KOPT-K1 (cell line): ENCODE results near the gene EML4.
"Not testable (repeated sequence)": the region's sequence is repeated elsewhere in the genome, so short reads cannot be mapped to it uniquely, and the experiment has no call there.

ENCODE experiments used
- H3K27ac ChIP-seq: fragments of 200-600 bp; sonication (generic); 2 replicates; pipeline ENCODE4 v1.5.1; 2016; ENCODE audit warnings: antibody characterized with exemption, mild to moderate bottlenecking, low read depth, low read length; ENCODE audit not compliant: poor library complexity, severe bottlenecking
- H3K36me3 ChIP-seq: fragments of 200-600 bp; sonication (generic); 2 replicates; pipeline ENCODE4 v1.5.1; 2017; ENCODE audit warnings: antibody characterized with exemption, mild to moderate bottlenecking, low read length, moderate library complexity; ENCODE audit not compliant: insufficient read depth
- H3K9me3 ChIP-seq: fragments of 200-600 bp; sonication (generic); 2 replicates; pipeline ENCODE4 v1.5.1; 2017; ENCODE audit warnings: antibody characterized with exemption, low read length, mild to moderate bottlenecking; ENCODE audit not compliant: insufficient read depth, poor library complexity, severe bottlenecking

Gene EML4

DNA sequence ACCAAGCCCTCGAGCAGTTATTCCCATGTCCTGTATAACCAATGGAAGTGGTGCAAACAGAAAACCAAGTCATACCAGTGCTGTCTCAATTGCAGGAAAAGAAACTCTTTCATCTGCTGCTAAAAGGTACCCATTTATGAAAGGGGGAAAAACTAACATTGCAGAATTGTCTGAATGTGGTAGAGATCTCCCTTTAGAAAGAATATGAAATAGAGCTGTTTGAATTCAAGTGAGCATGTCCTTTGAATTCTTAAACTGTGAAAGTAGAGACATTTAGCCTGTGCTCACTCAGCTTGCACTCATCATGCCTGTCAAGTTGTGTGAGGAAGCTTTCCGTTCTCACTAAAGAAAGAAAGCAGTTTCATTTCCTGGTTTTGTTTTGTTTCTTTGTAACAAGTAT lies 87.4 kb downstream of the EML4 start:
- Histone ChIP-seq H3K36me3 (peaks cover 5% of the 10 kb centered on the region), H3K27ac (no peak overlapping the region), H3K9me3 (no peaks in the 10 kb centered on the region)

DNA sequence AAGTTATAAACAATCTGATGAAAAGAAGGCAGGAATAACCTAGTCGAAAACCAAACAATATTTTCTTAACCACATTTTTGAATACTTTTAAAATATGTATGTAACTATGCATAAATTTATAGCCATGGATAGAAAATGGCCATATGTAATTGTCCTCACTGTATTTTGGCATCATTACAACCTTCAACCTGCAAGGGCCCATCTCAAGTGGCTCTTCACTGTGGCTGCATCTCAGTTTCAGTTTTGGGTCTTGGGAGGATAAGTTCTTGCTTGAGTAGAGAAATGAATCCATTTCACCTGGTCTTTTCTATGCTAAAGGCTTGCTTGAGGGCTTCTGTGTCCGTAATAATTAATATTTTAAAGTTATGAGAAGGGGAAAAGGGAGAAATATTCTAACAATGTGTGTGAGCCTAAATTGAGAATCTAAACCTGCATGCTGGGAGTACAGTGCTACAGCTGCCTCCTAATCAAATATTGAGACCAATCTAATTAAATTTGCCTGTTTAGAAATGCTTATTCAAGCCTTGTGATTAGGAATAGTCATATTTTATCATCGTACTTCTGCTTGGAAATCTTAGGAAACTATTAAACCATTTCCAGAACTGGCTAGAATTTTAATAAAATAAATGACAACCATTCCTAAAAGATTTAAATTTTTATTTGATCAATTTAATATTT lies 92.5 kb downstream of the EML4 start:
- Histone ChIP-seq H3K36me3 (peaks cover 14% of the 10 kb centered on the region), H3K9me3 (no peaks in the 10 kb centered on the region), H3K27ac (no peak overlapping the region)

DNA sequence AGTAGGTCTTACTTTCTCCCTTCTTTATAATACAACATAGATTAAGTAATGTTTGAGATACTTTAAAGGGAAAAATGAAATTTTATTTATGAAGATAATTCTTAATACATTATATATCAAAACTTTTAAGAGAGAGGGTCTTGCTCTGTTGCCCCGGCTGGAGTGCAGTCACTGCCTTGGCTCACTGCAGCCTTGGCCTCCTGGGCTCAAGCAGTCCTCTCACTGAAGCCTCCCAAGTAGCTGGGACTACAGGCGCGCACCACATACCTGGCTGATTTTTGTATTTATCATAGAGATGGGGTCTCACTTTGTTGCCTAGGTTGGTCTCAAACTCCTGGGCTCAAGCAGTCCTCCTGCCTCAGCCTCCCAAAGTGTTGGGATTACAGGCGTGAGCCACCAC lies 97.1 kb downstream of the EML4 start:
- no peak overlapping the region for H3K27ac ChIP-seq
- no peaks in the 10 kb centered on the region for H3K9me3 ChIP-seq
- H3K36me3 ChIP-seq: peaks cover 9% of the 10 kb centered on the region; the same call in 1 of the 2 replicates

DNA sequence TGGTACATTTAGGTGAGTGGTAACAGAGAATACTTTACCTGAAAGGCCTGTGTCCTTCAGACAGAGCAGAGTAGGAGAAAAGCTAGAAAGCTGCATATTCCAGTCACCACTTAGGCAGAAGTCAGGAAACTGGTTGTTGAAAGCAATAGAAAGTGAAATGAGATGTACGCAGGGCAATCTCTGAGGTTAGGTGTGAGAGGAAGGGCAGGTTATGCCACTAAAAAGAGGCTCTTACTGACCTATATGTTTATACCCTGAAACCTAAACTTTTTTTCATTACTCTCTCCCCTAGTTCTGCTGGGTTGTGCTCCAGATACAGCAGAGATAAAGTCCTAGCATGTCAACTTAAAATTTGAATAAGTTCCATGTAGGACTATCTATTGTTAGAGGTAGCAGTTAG lies 98.4 kb downstream of the EML4 start:
- Histone ChIP-seq H3K36me3 (peaks cover 9% of the 10 kb centered on the region; the same call in 1 of the 2 replicates), H3K9me3 (no peaks in the 10 kb centered on the region), H3K27ac (no peak overlapping the region)

DNA sequence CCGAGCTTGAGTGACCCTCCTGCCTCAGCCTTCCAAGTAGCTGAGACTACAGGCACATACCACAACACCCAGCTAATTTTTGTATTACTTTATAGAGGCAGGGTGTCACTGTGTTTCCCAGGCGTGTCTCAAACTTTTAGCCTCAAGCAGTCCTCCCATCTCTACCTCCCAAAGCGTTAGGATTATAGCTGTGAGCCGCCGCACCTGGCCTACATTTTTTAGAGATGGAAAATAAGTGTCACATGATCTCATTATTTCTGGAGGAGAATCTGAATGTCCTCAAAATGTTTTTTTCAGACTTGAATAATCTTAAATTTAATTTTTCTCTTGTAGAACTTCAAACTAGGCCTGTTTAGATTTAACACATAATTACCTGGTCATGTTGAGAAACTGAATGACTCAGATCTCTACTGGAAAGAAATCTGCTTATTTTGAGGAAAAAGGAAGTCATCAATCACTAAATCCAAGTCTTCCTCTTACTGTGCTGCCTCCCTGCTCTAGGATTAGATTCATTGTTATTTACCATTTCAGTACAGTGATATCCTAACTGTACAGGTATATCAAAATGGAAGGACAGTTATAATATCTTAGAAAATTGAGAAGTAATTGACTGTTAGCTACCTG lies 99.5 kb downstream of the EML4 start:
- Histone ChIP-seq H3K27ac (no peak overlapping the region), H3K36me3 (peaks cover 8% of the 10 kb centered on the region; the same call in 1 of the 2 replicates), H3K9me3 (no peaks in the 10 kb centered on the region)

DNA sequence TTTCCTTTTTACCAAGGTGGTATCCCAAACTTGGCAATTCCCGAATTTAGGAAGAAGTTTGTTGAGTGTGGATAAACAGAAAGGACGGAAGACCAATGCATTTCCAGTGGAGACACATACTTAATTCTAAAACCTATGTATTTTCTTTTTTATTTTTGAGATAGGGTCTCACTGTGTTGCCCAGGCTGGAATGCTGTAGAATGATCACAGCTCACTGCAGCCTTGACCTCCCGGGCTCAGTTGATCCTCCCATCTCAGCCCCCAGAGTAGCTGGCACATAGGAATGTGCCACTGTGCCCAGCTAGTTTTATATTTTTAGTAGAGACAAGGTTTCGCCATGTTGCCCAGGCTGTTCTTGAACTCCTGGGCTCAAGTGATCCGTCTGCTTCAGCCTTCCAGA lies 101.6 kb downstream of the EML4 start:
- H3K36me3 ChIP-seq: no peaks in the 10 kb centered on the region; the same call in 1 of the 2 replicates
- H3K9me3 ChIP-seq: no peaks in the 10 kb centered on the region
- no peak overlapping the region for H3K27ac ChIP-seq

DNA sequence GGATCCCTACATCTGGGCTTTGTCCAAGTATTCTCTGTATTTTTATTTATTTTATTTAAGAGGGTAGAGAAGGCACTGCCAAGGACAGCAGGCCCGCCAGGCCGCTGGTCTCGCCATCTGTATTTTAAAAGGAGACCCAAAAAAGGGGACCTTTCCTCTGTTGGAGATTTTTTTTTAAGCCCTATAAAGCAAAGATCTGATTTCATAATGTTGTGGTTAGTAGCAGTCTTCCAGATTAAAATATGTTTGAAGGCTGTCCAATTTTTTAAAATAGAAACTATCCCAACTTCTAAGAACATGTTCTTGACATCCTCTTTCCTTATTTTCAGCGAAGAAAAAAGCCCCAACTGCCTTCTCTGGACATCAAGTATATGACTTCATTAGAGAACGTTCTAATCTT lies 102.1 kb downstream of the EML4 start:
- H3K27ac ChIP-seq, H3K36me3 ChIP-seq, H3K9me3 ChIP-seq: not testable (repeated sequence)

DNA sequence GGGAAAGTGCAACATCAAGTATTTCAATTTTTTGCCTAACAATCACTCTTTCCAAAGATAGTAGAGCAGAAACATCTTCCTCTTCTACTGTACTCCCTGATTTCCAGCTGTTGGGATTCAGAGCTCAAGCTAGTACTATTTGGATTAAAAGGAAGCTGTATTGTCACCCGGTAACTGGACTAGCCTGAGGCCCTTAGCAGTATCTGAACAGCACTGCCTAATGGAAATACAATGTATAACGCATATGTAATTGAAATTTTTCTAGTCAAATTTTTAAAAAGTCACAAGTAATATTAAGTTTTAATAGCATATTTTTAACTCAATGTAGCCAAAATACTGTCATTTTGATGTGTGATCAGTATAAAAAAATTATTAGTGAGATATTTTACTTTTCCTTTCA lies 105.7 kb downstream of the EML4 start:
- H3K9me3 ChIP-seq: no peaks in the 10 kb centered on the region
- no peaks in the 10 kb centered on the region; the same call in none of the 2 replicates for H3K36me3 ChIP-seq
- H3K27ac ChIP-seq: no peak overlapping the region

DNA sequence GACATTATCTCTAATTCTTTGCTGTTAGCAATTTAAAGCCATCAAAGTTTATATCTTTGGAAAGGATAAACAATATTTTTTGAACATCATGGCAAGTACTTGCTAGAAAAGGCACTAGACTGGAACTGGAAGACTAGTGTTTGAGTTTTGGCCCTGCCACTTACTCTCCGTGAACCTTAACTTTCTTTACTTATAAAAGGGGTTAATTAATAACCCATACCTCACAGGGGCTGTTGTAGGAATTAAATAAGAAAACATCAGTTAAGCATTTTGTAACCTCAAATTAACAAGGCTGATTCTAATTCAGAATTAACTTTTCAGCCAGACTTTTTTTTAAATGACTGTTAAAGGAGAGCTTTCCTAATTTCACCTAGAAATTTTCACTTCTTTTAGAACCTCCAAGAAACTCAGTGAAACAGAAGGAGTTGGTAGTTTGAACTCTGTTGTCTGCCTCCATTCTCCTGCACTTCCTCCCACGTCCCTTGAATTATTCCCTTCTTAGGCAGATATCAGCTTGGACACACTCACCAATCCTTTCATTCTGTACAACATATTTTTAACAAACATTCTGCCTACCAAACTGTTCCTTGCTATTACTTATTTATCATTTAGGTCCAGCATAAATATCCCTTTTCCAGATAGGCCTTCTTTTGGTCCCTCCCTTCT lies 112.4 kb downstream of the EML4 start:
- no peaks in the 10 kb centered on the region for H3K9me3 ChIP-seq
- peaks cover 25% of the 10 kb centered on the region for H3K36me3 ChIP-seq
- H3K27ac ChIP-seq: no peak overlapping the region

DNA sequence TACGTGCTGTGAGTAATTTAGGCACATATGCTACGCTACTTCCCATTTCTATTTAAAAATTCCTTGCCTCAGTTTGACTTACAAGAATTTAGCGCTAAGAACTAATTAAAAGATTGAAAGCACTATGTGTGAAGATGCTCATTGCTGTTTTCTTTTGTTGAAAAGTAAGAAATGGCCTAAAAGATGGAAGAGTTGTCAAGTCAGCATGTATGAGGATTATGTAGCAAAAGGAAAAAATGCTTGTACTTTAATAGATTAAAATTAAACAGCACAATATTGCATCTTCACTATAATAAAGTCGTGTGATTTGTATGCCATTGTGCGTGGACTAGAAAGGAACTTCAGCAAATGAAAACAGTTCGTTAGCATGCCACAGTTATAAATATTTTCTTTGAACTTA lies 114.9 kb downstream of the EML4 start:
- Histone ChIP-seq H3K9me3 (no peaks in the 10 kb centered on the region), H3K27ac (no peak overlapping the region), H3K36me3 (peaks cover 39% of the 10 kb centered on the region)

DNA sequence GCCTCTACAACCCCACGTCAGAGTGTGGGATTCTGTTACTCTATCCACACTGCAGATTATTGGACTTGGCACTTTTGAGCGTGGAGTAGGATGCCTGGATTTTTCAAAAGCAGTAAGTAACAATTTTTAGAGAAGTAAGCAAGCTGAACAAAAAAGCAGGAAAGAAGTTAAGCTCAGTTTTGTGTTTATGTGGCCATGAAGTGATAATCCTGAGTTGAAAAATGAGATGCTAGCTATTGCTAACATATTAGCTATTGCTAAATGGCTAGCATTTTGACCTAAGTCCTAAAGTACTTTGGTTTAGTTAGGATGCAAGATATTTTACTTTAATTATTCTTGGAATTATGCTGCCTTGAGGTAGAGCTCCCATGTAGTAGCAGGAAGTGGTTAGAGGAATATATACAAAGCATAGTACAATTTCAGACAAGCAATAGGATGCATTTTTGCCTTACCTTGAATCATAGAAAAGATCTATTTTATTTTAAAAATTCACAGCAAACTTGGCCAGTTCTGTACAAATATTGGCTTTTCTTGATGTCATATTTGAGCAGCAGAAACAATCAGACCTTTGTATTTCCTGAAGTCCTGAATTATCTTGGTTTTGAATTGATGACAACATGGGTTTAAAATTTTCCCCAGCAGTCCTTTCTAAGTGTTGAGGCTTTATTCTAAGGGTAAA lies 117.3 kb downstream of the EML4 start:
- H3K9me3 ChIP-seq: no peaks in the 10 kb centered on the region
- H3K27ac ChIP-seq: no peak overlapping the region
- peaks cover 37% of the 10 kb centered on the region for H3K36me3 ChIP-seq

DNA sequence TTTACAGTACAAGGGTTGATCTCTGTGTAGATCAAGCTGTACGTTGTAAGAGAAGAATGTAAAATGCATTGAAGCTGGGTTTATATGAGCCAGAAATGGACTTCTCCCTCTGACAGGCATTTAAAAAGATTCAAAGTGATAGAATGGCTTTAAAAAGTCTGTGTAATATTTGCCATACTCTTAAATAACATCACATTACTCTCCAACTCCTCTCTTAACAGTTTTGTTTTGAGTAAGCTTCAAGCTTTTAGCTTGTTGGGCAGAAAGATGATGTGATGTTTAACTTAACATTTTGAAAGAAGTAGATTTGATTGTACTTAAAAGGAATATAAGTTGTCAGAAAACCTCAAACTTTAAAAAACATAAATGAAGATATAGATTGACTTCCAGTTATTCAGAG lies 119.7 kb downstream of the EML4 start:
- H3K36me3 ChIP-seq: peaks cover 25% of the 10 kb centered on the region

DNA sequence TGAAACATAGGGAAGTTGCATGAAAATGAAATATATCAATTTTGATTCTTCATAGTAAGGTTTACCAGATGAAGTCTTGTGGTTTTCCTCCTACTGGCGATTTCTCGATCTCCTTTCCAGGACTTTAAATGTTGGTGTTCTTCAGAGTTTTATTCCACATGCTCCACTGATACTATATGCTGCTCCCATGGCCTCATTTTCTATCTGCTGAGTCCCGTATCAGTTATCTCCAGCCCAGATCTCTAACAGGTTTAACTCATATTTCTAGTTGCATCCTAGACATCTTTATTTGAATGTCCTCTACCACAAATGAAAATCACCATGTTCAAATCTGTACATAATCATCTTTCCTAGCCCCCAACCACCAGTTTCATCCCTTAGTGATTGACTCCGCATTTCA lies 120.1 kb downstream of the EML4 start:
- H3K36me3 ChIP-seq: peaks cover 21% of the 10 kb centered on the region
- no peak overlapping the region for H3K27ac ChIP-seq
- no peaks in the 10 kb centered on the region for H3K9me3 ChIP-seq

More for the DNA sequence above, 119.7 kb downstream of the EML4 start:
- H3K9me3 ChIP-seq: no peaks in the 10 kb centered on the region
- H3K27ac ChIP-seq: no peak overlapping the region

DNA sequence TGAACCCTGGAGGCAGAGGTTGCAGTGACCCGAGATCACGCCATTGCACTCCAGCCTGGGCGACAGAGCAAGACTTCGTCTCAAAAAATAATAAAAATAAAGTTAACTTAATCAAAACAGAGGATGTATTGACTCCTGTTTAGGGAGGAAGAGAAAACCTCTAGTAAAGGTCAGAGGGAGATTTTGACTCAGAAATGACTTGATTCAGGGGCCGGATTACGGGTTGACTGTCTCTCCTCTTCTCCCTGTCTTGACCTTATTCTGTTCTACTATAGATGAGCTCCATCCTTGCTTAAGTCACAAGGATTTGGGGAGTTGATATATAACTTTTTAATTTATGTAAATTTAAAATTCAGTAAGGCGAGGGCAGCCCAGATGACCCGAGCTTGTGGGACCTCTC lies 120.9 kb downstream of the EML4 start:
- H3K9me3 ChIP-seq: no peaks in the 10 kb centered on the region
- H3K36me3 ChIP-seq: peaks cover 20% of the 10 kb centered on the region
- H3K27ac ChIP-seq: no peak overlapping the region

DNA sequence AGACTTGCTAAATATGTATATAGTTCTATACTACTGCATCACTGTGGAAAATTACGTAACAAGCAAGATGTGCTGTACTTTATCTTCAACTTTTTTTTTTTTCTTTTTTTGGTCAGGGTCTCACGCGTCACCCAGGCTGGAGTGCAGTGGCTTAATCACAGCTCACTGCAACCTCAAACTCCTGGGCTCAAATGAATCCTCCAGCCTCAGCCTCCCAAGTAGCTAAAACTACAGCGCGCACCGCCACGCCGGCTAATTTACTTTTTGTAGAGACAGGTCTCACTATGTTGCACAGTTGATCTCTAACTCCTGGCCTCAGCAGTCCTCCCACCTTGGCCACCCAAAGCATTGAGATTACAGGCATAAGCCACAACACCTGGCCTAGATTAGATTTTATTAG lies 123.9 kb downstream of the EML4 start:
- Histone ChIP-seq H3K36me3 (peaks cover 36% of the 10 kb centered on the region), H3K9me3 (no peaks in the 10 kb centered on the region), H3K27ac (no peak overlapping the region)
